Activated B cell treated with CpG ODN at 0.5 μM for 24 hours (primary cell): Measurements from ENCODE around the gene A3GALT2. TPM values are rescaled to one million over a fixed set of nuclear protein-coding genes. Genes with fewer than 3 reads are reported as not detected.

Experiments used
- ATAC-seq: fragments of 200-7000 bp; cut with Tn5 transposase; one replicate; pipeline ENCODE4 v1.10.0; 2021; ENCODE audit warnings: low read depth, mild to moderate bottlenecking, moderate library complexity
- CTCF ChIA-PET: fragments of 350-600 bp; sonication (Branson Sonifier 250); formaldehyde crosslinking; loops from one replicate; lab custom pipeline; 2021; ENCODE audit warnings: antibody characterized with exemption; lab: Charles Lee
- POLR2A ChIA-PET: fragments of 350-600 bp; sonication (Branson Sonifier 250); formaldehyde crosslinking; loops from one replicate; lab custom pipeline; 2021; ENCODE audit warnings: antibody characterized with exemption; lab: Charles Lee
- DNase-seq: peaks from one replicate; pipeline ENCODE4 v3.0.0; 2022
- H3K27ac Mint-ChIP-seq: one replicate; pipeline ENCODE4 v1.8.0; 2020; ENCODE audit warnings: mixed read lengths
- H3K27me3 Mint-ChIP-seq: one replicate; pipeline ENCODE4 v1.8.0; 2021; ENCODE audit warnings: mixed read lengths
- H3K36me3 Mint-ChIP-seq: one replicate; pipeline ENCODE4 v1.8.0; 2021; ENCODE audit warnings: low read depth, mixed read lengths
- H3K4me1 Mint-ChIP-seq: one replicate; pipeline ENCODE4 v1.8.0; 2021; ENCODE audit warnings: mixed read lengths
- H3K4me3 Mint-ChIP-seq: one replicate; pipeline ENCODE4 v1.8.0; 2020; ENCODE audit warnings: mild to moderate bottlenecking, mixed read lengths
- H3K9me3 Mint-ChIP-seq: one replicate; pipeline ENCODE4 v1.8.0; 2020; ENCODE audit warnings: mixed read lengths
- CTCF ChIP-seq: fragments of 200-600 bp; IDR thresholded peaks from one replicate; pipeline ENCODE4 v1.8.0; 2022; ENCODE audit warnings: antibody characterized with exemption, mild to moderate bottlenecking
- intact Hi-C: fragments of 100-400 bp; cut with micrococcal nuclease; formaldehyde crosslinking; loops from one replicate; pipeline ENCODE4 v1.15.1; 2024
- total RNA-seq: library from RNA; stranded (reverse); gene quantifications from 2 replicates; pipeline ENCODE4 v1.2.3, GENCODE V29; 2022

Gene A3GALT2
- total RNA-seq, 1 donor from 2014 or later, result not detected

DNA sequence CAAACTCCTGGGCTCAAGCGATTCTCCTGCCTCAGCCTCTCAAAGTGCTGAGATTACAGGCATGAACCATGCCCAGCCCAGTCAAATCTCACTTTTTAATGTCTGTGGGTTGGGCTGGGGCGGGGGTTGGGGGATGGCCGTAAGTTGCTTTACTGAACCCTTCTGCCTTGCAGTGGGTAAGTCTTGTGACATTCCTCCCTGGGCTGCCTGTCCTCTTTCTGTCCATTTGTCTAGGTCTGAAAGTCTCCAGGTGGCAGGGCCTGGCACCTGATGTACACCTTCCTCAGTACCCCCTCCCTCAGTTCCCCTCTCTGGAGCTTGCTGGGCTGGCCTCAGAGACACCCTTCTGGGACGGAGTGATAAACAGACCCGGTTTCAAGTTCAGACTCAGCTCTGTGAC is 51.3 kb downstream of the A3GALT2 start:
- Mint-ChIP-seq H3K9me3 (no peaks in the 10 kb centered on the region), H3K36me3 (peaks cover 8% of the 10 kb centered on the region), H3K27ac (no peak overlapping the region), H3K4me1 (peaks cover 17% of the 10 kb centered on the region), H3K27me3 (no peaks in the 10 kb centered on the region), H3K4me3 (no peak overlapping the region)
- DNase-seq (no peak), ATAC-seq (no peak)
- no peak for TF ChIP-seq CTCF
- ChIA-PET CTCF (no interaction called here), POLR2A (no interaction called here)
- intact Hi-C loops, result no loop called here

- DNase-seq, result no peak
- ChIA-PET POLR2A (no interaction called here), CTCF (interaction anchor here (1.4 kb wide), 1 partner anchor 26 kb away, joined by 4 read pairs; no protein-coding TSS in a partner anchor)
Observed at GRCh38 chr1:33268927-33269610, 51.8 kb downstream of the A3GALT2 start.

GRCh38 chr1:33268457-33268856 is 52.4 kb downstream of the A3GALT2 start:
- no peak for TF ChIP-seq CTCF
- H3K4me1 Mint-ChIP-seq, result peaks cover 10% of the 10 kb centered on the region
- peaks cover 6% of the 10 kb centered on the region for H3K36me3 Mint-ChIP-seq
- POLR2A ChIA-PET, result no interaction called here
- H3K9me3 Mint-ChIP-seq, result no peaks in the 10 kb centered on the region
- DNase-seq (no peak), ATAC-seq (no peak)
- H3K27ac Mint-ChIP-seq, result no peak overlapping the region
- H3K4me3 Mint-ChIP-seq, result no peak overlapping the region
- CTCF ChIA-PET, result interaction anchor here (1.4 kb wide), 1 partner anchor 27 kb away, joined by 4 read pairs; no protein-coding TSS in a partner anchor
- intact Hi-C loops, result no loop called here
- H3K27me3 Mint-ChIP-seq, result no peaks in the 10 kb centered on the region

More at GRCh38 chr1:33268927-33269610, 51.8 kb downstream of the A3GALT2 start:
- Mint-ChIP-seq H3K4me3 (no peak overlapping the region), H3K9me3 (no peaks in the 10 kb centered on the region), H3K27ac (no peak overlapping the region), H3K36me3 (peaks cover 8% of the 10 kb centered on the region), H3K4me1 (peaks cover 12% of the 10 kb centered on the region), H3K27me3 (no peaks in the 10 kb centered on the region)
- no peak for TF ChIP-seq CTCF
- no peak for ATAC-seq
- intact Hi-C loops, result no loop called here

DNA sequence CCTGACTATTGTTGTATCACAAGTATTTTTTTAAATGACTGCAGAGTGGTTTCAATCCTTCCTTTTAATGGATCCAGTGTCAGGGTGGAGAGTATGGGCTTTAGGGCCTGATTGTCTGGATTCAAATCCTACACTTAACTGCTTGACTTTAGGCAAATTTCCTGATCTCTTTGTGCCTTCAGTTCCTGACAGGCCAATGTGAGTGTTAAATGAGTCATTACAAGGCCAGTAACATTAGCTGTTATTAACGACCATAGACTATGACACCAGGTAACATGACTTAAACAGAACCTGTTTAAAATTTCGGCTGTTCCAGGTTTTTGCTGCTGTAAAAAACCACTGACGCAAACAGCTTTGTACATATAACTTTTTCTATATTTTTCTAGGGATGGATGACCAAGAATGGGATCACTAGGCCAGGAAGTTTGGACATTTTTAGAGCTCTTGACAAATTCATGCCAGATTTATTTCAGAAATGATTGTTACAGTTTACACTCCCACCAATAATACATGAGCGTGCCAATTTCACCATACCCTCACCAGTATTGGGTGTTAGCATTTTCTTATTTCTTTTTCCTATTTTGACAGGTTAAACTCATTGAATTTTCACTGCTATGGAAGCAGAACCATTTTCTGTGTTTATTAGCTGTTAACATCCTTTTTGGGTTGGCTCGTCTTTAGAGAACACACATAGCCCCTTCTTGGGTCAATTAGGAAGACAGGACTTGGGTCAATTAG is 53.3 kb downstream of the A3GALT2 start:
- Mint-ChIP-seq H3K4me1 (peaks cover 3% of the 10 kb centered on the region), H3K9me3 (no peaks in the 10 kb centered on the region), H3K36me3 (peaks cover 11% of the 10 kb centered on the region), H3K27me3 (no peaks in the 10 kb centered on the region), H3K27ac (no peak overlapping the region), H3K4me3 (no peak overlapping the region)
- ATAC-seq (no peak), DNase-seq (no peak)
- intact Hi-C loops, result no loop called here
- POLR2A ChIA-PET, result no interaction called here
- CTCF ChIA-PET, result interaction anchor here (1.4 kb wide), 1 partner anchor 28 kb away, joined by 4 read pairs; no protein-coding TSS in a partner anchor
- TF ChIP-seq CTCF, result no peak

DNA sequence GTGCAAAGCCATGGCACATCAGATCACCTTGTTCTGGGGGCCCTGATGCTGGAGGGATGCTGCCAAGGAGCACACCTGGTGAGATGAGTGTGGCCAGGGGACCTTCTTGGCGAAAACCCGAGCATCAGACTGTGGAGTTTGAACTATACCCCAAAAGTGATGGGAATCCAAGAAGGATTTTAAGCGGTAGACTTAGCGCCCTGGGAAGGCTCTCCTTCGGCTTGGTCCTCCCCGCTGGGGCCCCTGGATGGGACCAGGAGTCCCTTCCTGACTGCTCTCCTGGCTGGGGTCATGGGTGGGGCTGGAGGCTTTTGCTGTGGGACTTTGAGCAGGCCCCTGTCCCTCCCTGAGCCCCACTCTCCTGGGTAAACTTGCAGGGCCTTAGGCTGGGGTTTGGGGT is 54.1 kb downstream of the A3GALT2 start:
- intact Hi-C loops, result no loop called here
- H3K9me3 Mint-ChIP-seq, result no peaks in the 10 kb centered on the region
- POLR2A ChIA-PET, result no interaction called here
- CTCF ChIA-PET, result no interaction called here
- DNase-seq (no peak), ATAC-seq (no peak)
- H3K4me3 Mint-ChIP-seq, result no peak overlapping the region
- TF ChIP-seq CTCF, result no peak
- H3K4me1 Mint-ChIP-seq, result no peaks in the 10 kb centered on the region
- no peaks in the 10 kb centered on the region for H3K27me3 Mint-ChIP-seq
- H3K27ac Mint-ChIP-seq, result no peak overlapping the region
- H3K36me3 Mint-ChIP-seq, result peaks cover 12% of the 10 kb centered on the region
